ENCODE data around the gene RGS6.

The RGS6 gene

DNA sequence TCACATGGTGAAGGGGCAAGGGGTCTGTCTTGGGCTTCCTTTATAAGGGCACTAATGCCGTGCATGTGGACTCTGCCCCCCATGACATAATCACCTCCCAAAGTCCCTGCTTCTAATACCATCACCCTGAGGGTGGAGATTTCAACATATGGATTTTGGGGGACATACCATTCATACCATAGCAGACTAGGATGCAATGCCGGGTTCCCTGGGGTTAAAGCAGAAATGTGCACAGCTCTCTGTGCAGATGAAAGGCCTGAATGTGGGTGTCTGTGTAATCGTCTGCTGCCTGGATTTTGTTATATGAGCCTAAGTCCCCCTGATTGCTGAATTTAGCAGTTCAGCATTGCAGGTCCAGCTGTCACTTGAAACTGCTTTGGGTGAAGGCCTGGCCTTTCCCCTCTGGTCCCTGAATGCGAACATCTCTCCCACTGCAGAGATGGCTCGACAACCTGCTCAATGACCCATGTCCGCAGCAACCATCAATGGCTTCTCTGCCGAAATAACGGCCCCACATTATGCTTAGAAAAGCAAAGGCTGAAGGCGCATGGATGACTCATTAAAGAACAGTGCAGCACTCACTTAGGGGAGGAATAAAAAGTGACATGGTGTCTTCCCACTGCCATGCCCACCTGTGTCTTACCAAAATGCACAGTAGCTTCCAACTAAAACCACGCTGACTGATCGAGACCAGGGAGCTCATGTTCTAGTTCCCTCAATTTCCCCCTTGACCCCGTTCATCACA lies 675.3 kb downstream of the RGS6 start:
- no peak for DNase-seq (ENCODE audit: low read depth)

DNA sequence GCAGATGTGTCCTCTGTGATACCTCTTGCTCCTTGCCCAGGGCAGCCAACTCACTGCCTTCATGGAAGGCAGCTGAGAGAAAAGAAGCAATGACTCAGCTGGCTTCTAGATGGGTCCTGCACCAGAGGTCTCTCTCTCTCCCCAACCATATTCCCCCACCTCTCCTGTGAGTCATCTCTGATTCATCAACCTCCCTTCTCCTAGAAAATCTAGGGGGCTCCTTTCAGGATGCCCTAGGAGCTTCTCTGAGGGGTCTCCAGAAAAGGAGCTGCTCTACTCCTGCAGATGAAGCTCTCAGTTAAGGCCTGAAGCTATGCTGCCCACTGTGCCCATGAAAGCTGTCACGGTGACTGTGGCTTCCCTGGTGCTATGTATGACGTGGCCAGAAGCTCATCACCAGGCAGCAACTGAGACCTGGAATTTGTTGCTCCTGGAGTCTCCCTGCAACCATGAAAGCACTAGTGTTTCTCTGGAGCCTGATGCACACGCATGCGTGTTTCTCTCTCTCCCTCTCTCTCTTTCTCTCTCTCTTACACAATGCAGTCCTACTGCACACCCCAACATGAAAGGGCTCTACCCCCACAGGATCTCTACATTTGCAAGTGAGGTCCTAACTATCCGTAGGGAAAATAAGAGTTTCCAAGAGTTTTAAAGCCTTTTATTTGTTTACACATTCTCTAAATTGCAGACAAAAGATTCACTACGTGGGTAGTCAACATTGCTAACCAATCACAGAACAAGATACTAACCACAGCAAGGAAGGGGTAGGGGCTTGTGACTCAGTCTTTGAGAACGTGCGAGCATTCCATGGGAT lies 676.4 kb downstream of the RGS6 start:
- DNase-seq (ENCODE audit: low read depth) = no peak

- DNase-seq (ENCODE audit: low read depth) = no peak
Measured at GRCh38 chr14:72609205-72609916, 677.1 kb downstream of the RGS6 start.

DNA sequence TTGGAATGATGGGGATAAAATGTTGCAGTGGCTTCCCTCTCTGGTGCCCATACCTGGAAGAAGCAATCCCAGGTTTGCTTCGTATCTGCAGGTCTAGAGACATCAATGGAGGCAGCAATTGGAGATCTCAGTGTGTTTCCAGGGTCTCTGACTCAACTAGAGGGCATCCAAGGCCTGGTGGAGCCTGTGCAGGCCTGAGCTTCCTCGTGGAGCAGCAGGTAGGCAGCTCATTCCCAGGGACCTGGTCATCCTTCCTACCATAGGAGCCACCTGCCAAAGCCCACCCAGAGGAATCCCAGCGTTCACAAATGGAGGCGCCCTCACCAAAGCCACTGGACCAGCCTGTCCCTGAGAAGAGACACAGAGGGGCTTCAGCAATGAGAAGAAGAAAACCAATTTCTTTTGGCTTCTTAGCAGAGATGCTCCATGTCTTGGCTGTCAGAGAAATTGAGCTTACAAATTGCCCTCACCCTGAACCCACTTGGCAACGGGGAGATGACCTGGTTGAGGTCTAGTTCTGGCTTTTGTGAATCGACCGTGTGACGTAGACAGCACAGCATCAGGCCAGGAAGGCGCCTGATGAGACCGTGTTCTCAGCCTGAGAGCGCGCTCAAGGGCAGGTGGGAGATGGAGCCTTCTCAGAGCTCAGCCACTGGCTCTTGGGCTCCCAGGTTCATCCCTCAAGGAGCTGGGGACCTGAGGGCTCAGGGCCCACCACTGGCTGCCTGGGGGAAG lies 678.0 kb downstream of the RGS6 start:
- DNase-seq (ENCODE audit: low read depth) = no peak

DNA sequence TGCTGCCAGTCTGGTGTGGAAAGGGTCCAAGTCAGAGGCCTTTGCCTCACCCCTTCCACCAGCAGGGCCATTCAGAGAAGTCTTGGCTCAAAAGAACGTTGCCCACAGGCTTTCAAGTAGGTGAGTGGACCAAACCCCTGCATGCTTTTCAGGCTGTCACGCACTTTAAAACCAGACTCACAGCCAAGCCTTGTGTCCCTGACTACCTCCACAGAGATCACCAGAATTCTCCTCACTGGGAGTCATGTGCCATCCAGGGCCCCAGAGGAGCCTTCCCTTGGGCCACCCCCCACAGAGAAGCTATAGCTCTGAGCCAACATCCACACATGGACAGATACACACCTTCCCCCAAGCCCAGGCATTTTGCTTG lies 678.6 kb downstream of the RGS6 start:
- no peak for DNase-seq (ENCODE audit: low read depth)

DNA sequence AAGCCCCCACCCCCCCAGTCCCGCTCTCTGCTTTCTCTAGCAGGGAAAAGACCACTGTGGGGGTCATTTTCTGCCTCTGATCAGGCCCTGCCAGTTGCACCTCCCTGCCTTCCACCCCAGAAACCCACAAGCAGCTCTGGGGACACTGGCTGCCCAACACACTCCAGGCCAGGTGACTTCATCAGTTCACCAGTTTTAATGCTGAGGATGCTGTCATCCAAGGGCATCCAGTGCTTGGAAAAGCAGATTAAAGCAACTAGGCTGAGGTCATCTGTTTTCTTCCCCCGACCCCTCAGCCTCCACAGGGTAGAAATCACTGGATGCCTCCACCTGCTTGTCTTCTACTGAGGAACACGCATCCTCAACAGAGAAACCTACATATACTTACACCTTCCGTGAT lies 679.3 kb downstream of the RGS6 start:
- no peak for DNase-seq (ENCODE audit: low read depth)

GRCh38 chr14:72612041-72612440 lies 679.8 kb downstream of the RGS6 start:
- no peak for DNase-seq (ENCODE audit: low read depth)

GRCh38 chr14:72613231-72613974 lies 681.2 kb downstream of the RGS6 start:
- no peak for DNase-seq (ENCODE audit: low read depth)

DNA sequence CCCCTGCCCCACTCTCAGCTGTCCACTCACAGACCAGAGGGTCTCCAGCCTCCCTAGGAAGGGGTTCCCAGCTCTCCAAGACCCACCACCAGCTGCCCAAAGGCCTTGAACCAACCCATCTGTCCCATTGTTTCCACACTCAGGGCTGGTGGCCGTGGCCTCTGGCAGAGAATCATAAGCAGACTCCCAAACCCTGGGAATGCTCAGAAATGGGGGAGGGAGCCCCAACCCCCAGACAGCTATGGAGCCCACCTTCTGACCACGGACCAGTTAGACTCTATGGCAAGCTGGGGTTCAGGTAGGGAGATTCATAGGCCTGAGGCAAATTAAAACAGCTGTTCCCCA lies 681.7 kb downstream of the RGS6 start:
- DNase-seq (ENCODE audit: low read depth) = no peak

- DNase-seq (ENCODE audit: low read depth) = no peak
Measured at GRCh38 chr14:72614365-72614764, 682.1 kb downstream of the RGS6 start.

DNA sequence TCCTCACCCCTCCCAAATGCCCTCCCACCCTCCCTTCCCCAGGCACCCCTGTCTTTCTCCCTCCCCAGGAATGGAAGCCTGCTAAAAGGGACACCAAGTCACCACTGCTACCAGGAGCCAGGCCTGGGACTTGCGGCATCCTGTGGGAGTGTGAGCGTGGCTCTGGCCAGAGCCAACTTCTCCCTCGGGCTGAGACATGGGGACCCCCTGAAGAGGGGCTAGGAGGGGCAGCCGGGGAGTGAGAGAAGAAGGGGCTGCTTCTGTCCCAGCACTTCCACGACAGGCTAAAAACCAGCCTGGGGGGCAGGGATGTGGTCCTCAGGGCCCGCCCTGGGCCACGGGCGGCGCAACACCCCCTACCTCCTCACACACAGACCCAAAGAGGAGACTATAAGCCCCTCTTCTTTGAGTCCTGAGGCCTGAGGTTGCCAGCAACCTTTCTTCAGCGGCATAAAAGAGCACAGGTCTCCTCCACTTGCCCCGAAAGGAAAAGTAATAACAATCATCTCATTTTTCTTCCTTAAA lies 682.7 kb downstream of the RGS6 start:
- DNase-seq (ENCODE audit: low read depth) = no peak

GRCh38 chr14:72615451-72616121 lies 683.4 kb downstream of the RGS6 start:
- DNase-seq (ENCODE audit: low read depth) = no peak
